Osteoblast (primary cell): ENCODE data around the gene AGPAT4. TPM values are rescaled to one million over a fixed set of nuclear protein-coding genes. Genes with fewer than 3 reads are reported as not detected.

Experiments used
- DNase-seq: peaks from one replicate; pipeline ENCODE4 v3.0.0; 2011; ENCODE audit warnings: low spot score, mixed read lengths; ENCODE audit not compliant: insufficient read length; ENCODE audit errors: missing footprints
- H2AFZ ChIP-seq: 2 replicates; pipeline ENCODE4 v1.6.0; 2011; ENCODE audit warnings: mild to moderate bottlenecking, low read length
- H3K27ac ChIP-seq: 2 replicates; pipeline ENCODE4 v1.5.1; 2011; ENCODE audit warnings: mild to moderate bottlenecking, low read depth, low read length, moderate library complexity
- H3K27me3 ChIP-seq: 2 replicates; pipeline ENCODE4 v1.6.0; 2012; ENCODE audit warnings: mild to moderate bottlenecking, control low read depth, inconsistent platforms, low read length, moderate library complexity; ENCODE audit not compliant: insufficient read depth
- H3K36me3 ChIP-seq: 2 replicates; pipeline ENCODE4 v1.5.1; 2011; ENCODE audit warnings: mild to moderate bottlenecking, low read length, control low read depth, moderate library complexity; ENCODE audit not compliant: insufficient read depth
- H3K4me1 ChIP-seq: 2 replicates; pipeline ENCODE4 v1.5.1; 2011; ENCODE audit warnings: mild to moderate bottlenecking, low read length, control low read depth, moderate library complexity; ENCODE audit not compliant: insufficient read depth
- H3K4me2 ChIP-seq: 2 replicates; pipeline ENCODE4 v1.6.0; 2011; ENCODE audit warnings: mild to moderate bottlenecking, low read length; ENCODE audit not compliant: insufficient read depth
- H3K4me3 ChIP-seq: fragments of 200-600 bp; sonication (generic); 3 replicates; pipeline ENCODE4 v1.5.1; 2012; ENCODE audit warnings: mild to moderate bottlenecking, low read length, inconsistent platforms; ENCODE audit not compliant: insufficient read depth
- H3K79me2 ChIP-seq: 2 replicates; pipeline ENCODE4 v1.6.0; 2012; ENCODE audit warnings: mild to moderate bottlenecking, low read length, control low read depth, inconsistent platforms; ENCODE audit not compliant: insufficient read depth
- H3K9me3 ChIP-seq: 2 replicates; pipeline ENCODE4 v1.5.1; 2011; ENCODE audit warnings: low read depth, low read length, control low read depth
- H4K20me1 ChIP-seq: 2 replicates; pipeline ENCODE4 v1.6.0; 2012; ENCODE audit warnings: mild to moderate bottlenecking, low read length, control low read depth; ENCODE audit not compliant: insufficient read depth
- CTCF ChIP-seq: IDR thresholded peaks from 2 replicates; pipeline ENCODE4 v1.5.1; 2011; ENCODE audit warnings: mild to moderate bottlenecking, low read depth, low read length, moderate library complexity; ENCODE audit errors: extremely low read depth
- total RNA-seq: library from RNA; depleted of rRNA; stranded (reverse); fragments of >200 nt; gene quantifications from 2 replicates; pipeline ENCODE4 v1.2.3, GENCODE V29; 2012

Gene AGPAT4
- total RNA-seq, 1 donor, result 13.8 TPM

- no peak for TF ChIP-seq CTCF
- peak; percentile 68 for DNase-seq
- Histone ChIP-seq H3K27me3 (no peaks in the 10 kb centered on the region), H3K4me2 (no peak overlapping the region), H3K4me1 (peaks cover 12% of the 10 kb centered on the region), H3K27ac (no peak overlapping the region), H3K4me3 (no peak overlapping the region), H2AFZ (no peak overlapping the region), H3K79me2 (no peaks in the 10 kb centered on the region), H4K20me1 (no peaks in the 10 kb centered on the region), H3K9me3 (no peaks in the 10 kb centered on the region), H3K36me3 (peaks cover 54% of the 10 kb centered on the region)
Observed at GRCh38 chr6:161088676-161089328, 185.1 kb downstream of the AGPAT4 start.

- Histone ChIP-seq H3K4me2 (no peak overlapping the region), H3K27ac (no peak overlapping the region), H3K9me3 (no peaks in the 10 kb centered on the region), H3K79me2 (no peaks in the 10 kb centered on the region), H3K36me3 (peaks cover 81% of the 10 kb centered on the region), H3K27me3 (no peaks in the 10 kb centered on the region), H4K20me1 (no peaks in the 10 kb centered on the region), H2AFZ (no peak overlapping the region), H3K4me1 (peaks cover 2% of the 10 kb centered on the region), H3K4me3 (no peak overlapping the region)
- TF ChIP-seq CTCF, result no peak
- no peak for DNase-seq
Observed at GRCh38 chr6:161085246-161085645, 188.6 kb downstream of the AGPAT4 start.

GRCh38 chr6:161082215-161082614 lies 191.6 kb downstream of the AGPAT4 start:
- no peak overlapping the region for H3K4me3 ChIP-seq
- no peak for TF ChIP-seq CTCF
- peaks cover 7% of the 10 kb centered on the region for H3K4me1 ChIP-seq
- H3K9me3 ChIP-seq, result no peaks in the 10 kb centered on the region
- no peak overlapping the region for H3K4me2 ChIP-seq
- no peaks in the 10 kb centered on the region for H3K27me3 ChIP-seq
- H3K27ac ChIP-seq, result no peak overlapping the region
- H4K20me1 ChIP-seq, result no peaks in the 10 kb centered on the region
- DNase-seq, result no peak
- no peaks in the 10 kb centered on the region for H3K79me2 ChIP-seq
- H2AFZ ChIP-seq, result no peak overlapping the region
- H3K36me3 ChIP-seq, result peaks cover 57% of the 10 kb centered on the region

GRCh38 chr6:161080263-161080970 lies 193.4 kb downstream of the AGPAT4 start:
- peak overlapping the region; percentile 72 for H3K27ac ChIP-seq
- H4K20me1 ChIP-seq, result no peaks in the 10 kb centered on the region
- H3K4me1 ChIP-seq, result peaks cover 7% of the 10 kb centered on the region
- no peaks in the 10 kb centered on the region for H3K79me2 ChIP-seq
- H2AFZ ChIP-seq, result peak overlapping the region; percentile 19
- H3K4me3 ChIP-seq, result peak overlapping the region; percentile 6
- peak overlapping the region; percentile 60 for H3K4me2 ChIP-seq
- DNase-seq, result peak; percentile 43
- H3K27me3 ChIP-seq, result no peaks in the 10 kb centered on the region
- H3K9me3 ChIP-seq, result no peaks in the 10 kb centered on the region
- peaks cover 41% of the 10 kb centered on the region for H3K36me3 ChIP-seq
- no peak for TF ChIP-seq CTCF
